Activated naive CD4-positive, alpha-beta T cell treated with anti-CD3 and anti-CD28 coated beads for 36 hours (primary cell): Measurements from ENCODE around the gene CEMIP2. TPM values are rescaled to one million over a fixed set of nuclear protein-coding genes. Genes with fewer than 3 reads are reported as not detected.
"Not testable (repeated sequence)": the region's sequence is repeated elsewhere in the genome, so short reads cannot be mapped to it uniquely, and the experiment has no call there.

Experiments
- CTCF ChIA-PET: fragments of 350-600 bp; sonication (Branson Sonifier 250); formaldehyde crosslinking; loops from one replicate; lab custom pipeline; 2021; ENCODE audit warnings: antibody characterized with exemption; lab: Charles Lee
- DNase-seq: peaks from one replicate; pipeline ENCODE4 v3.0.0-alpha.2; 2020
- H3K27ac Mint-ChIP-seq: one replicate; pipeline ENCODE4 v1.8.0; 2021; ENCODE audit warnings: mild to moderate bottlenecking, mixed read lengths
- H3K27me3 Mint-ChIP-seq: one replicate; pipeline ENCODE4 v1.8.0; 2021; ENCODE audit warnings: low read depth, mixed read lengths
- H3K36me3 Mint-ChIP-seq: one replicate; pipeline ENCODE4 v1.8.0; 2021; ENCODE audit warnings: low read depth, mixed read lengths
- H3K4me1 Mint-ChIP-seq: one replicate; pipeline ENCODE4 v1.8.0; 2021; ENCODE audit warnings: low read depth, mixed read lengths
- H3K4me3 Mint-ChIP-seq: one replicate; pipeline ENCODE4 v1.8.0; 2021; ENCODE audit warnings: mild to moderate bottlenecking, moderate library complexity, mixed read lengths
- H3K9me3 Mint-ChIP-seq: one replicate; pipeline ENCODE4 v1.8.0; 2021; ENCODE audit warnings: mixed read lengths
- intact Hi-C: fragments of 100-400 bp; cut with micrococcal nuclease; formaldehyde crosslinking; loops from one replicate; pipeline ENCODE4 v1.15.1; 2023
- total RNA-seq, 2 experiments: library from RNA; stranded (reverse); gene quantifications; one replicate each; pipeline ENCODE4 v1.2.3, GENCODE V29; 2021

Gene CEMIP2, protein sequence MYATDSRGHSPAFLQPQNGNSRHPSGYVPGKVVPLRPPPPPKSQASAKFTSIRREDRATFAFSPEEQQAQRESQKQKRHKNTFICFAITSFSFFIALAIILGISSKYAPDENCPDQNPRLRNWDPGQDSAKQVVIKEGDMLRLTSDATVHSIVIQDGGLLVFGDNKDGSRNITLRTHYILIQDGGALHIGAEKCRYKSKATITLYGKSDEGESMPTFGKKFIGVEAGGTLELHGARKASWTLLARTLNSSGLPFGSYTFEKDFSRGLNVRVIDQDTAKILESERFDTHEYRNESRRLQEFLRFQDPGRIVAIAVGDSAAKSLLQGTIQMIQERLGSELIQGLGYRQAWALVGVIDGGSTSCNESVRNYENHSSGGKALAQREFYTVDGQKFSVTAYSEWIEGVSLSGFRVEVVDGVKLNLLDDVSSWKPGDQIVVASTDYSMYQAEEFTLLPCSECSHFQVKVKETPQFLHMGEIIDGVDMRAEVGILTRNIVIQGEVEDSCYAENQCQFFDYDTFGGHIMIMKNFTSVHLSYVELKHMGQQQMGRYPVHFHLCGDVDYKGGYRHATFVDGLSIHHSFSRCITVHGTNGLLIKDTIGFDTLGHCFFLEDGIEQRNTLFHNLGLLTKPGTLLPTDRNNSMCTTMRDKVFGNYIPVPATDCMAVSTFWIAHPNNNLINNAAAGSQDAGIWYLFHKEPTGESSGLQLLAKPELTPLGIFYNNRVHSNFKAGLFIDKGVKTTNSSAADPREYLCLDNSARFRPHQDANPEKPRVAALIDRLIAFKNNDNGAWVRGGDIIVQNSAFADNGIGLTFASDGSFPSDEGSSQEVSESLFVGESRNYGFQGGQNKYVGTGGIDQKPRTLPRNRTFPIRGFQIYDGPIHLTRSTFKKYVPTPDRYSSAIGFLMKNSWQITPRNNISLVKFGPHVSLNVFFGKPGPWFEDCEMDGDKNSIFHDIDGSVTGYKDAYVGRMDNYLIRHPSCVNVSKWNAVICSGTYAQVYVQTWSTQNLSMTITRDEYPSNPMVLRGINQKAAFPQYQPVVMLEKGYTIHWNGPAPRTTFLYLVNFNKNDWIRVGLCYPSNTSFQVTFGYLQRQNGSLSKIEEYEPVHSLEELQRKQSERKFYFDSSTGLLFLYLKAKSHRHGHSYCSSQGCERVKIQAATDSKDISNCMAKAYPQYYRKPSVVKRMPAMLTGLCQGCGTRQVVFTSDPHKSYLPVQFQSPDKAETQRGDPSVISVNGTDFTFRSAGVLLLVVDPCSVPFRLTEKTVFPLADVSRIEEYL (N-terminal part only)
- total RNA-seq: 10 to 100 TPM; 36.4 to 39.7 TPM

- Mint-ChIP-seq H3K27ac (peak within 1 kb of the TSS; percentile 91), H3K9me3 (no peaks in the 10 kb centered on the region), H3K4me1 (peaks cover 37% of the 10 kb centered on the region), H3K36me3 (peaks cover 7% of the 10 kb centered on the region), H3K27me3 (no peaks in the 10 kb centered on the region), H3K4me3 (peak within 1 kb of the TSS; percentile 86)
- intact Hi-C loops: loop anchor here (1.0 to 10.0 kb wide), 16 partner anchors 27 to 1386 kb away; partner anchors contain the start of genes ABHD17B, ANXA1, C9orf85 and KLF9
- CTCF ChIA-PET: interaction anchor here (0.6 to 6.2 kb wide), 12 partner anchors 9 to 483 kb away, joined by 3 to 48 read pairs (median 6); no protein-coding TSS in a partner anchor
- DNase-seq: peak; percentile 88
Observed at GRCh38 chr9:71768388-71769174, at the start of gene CEMIP2. CEMIP2 (minus strand) TSS chr9:71768513; CDS start chr9:71750373, 18,140 bp downstream.

GRCh38 chr9:71816916-71817451 lies 48.7 kb upstream of the CEMIP2 start:
- DNase-seq: no peak
- H3K27me3 Mint-ChIP-seq: no peaks in the 10 kb centered on the region
- CTCF ChIA-PET: interaction anchor here (0.6 to 4.9 kb wide), 16 partner anchors 9 to 587 kb away, joined by 3 to 49 read pairs (median 4); partner anchors contain the start of genes ABHD17B and C9orf85
- H3K4me1 Mint-ChIP-seq: peaks cover 13% of the 10 kb centered on the region
- no peak overlapping the region for H3K27ac Mint-ChIP-seq
- H3K4me3 Mint-ChIP-seq: no peak overlapping the region
- H3K36me3 Mint-ChIP-seq: no peaks in the 10 kb centered on the region
- intact Hi-C loops: no loop called here
- no peaks in the 10 kb centered on the region for H3K9me3 Mint-ChIP-seq

- no peaks in the 10 kb centered on the region for H3K27me3 Mint-ChIP-seq
- no peak overlapping the region for H3K4me3 Mint-ChIP-seq
- intact Hi-C loops: no loop called here
- CTCF ChIA-PET: no interaction called here
- no peaks in the 10 kb centered on the region for H3K9me3 Mint-ChIP-seq
- H3K27ac Mint-ChIP-seq: no peak overlapping the region
- DNase-seq: no peak
- peaks cover 13% of the 10 kb centered on the region for H3K4me1 Mint-ChIP-seq
- no peaks in the 10 kb centered on the region for H3K36me3 Mint-ChIP-seq
Observed at GRCh38 chr9:71814815-71815214, 46.5 kb upstream of the CEMIP2 start.

GRCh38 chr9:71814226-71814625 lies 45.9 kb upstream of the CEMIP2 start:
- no peaks in the 10 kb centered on the region for H3K27me3 Mint-ChIP-seq
- peaks cover 13% of the 10 kb centered on the region for H3K4me1 Mint-ChIP-seq
- intact Hi-C loops: no loop called here
- no peak overlapping the region for H3K4me3 Mint-ChIP-seq
- CTCF ChIA-PET: no interaction called here
- no peak overlapping the region for H3K27ac Mint-ChIP-seq
- H3K36me3 Mint-ChIP-seq: no peaks in the 10 kb centered on the region
- H3K9me3 Mint-ChIP-seq: no peaks in the 10 kb centered on the region
- no peak for DNase-seq

GRCh38 chr9:71812385-71812784 lies 44.1 kb upstream of the CEMIP2 start:
- Mint-ChIP-seq H3K4me3 (no peak overlapping the region), H3K27ac (no peak overlapping the region), H3K27me3 (no peaks in the 10 kb centered on the region), H3K9me3 (no peaks in the 10 kb centered on the region), H3K4me1 (peaks cover 11% of the 10 kb centered on the region), H3K36me3 (no peaks in the 10 kb centered on the region)
- intact Hi-C loops: no loop called here
- CTCF ChIA-PET: interaction anchor here (0.8 to 0.9 kb wide), 2 partner anchors 9 to 214 kb away, joined by 3 to 4 read pairs; no protein-coding TSS in a partner anchor
- DNase-seq: no peak

- Mint-ChIP-seq H3K4me3 (no peak overlapping the region), H3K27me3 (no peaks in the 10 kb centered on the region), H3K36me3 (no peaks in the 10 kb centered on the region), H3K4me1 (peaks cover 8% of the 10 kb centered on the region), H3K27ac (no peak overlapping the region), H3K9me3 (no peaks in the 10 kb centered on the region)
- intact Hi-C loops: no loop called here
- CTCF ChIA-PET: interaction anchor here (2.3 to 7.0 kb wide), 4 partner anchors 10 to 218 kb away, joined by 9 to 126 read pairs (median 34); no protein-coding TSS in a partner anchor
- no peak for DNase-seq
Observed at GRCh38 chr9:71808068-71808467, 39.8 kb upstream of the CEMIP2 start.

DNA sequence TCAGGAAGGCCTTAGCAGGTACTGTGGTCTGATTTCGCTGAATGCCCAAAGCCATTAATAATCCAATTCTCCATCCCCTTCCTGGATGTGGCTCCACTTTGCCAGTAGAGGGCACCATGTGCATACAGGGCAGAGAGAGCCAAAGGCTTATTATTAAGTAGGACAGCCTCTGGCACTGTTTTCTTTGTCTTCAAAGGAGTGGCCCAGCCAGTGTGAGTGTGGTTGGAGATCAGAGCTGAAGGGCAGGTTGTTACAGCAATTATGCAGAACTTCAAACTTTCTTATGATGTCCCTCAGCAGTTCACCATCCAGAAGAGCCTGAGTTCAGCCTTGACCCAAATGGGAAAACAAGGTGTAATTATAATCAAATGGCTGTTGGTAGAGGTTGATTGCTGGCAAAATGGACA lies 38.6 kb upstream of the CEMIP2 start:
- no peak overlapping the region for H3K27ac Mint-ChIP-seq
- intact Hi-C loops: loop anchor here (1.0 to 2.0 kb wide), 7 partner anchors 12 to 466 kb away; partner anchors contain the start of genes ABHD17B and C9orf85
- peak; percentile 77 for DNase-seq
- no peak overlapping the region for H3K4me3 Mint-ChIP-seq
- CTCF ChIA-PET: interaction anchor here (0.7 to 7.0 kb wide), 30 partner anchors 10 to 921 kb away, joined by 3 to 126 read pairs (median 4); no protein-coding TSS in a partner anchor
- H3K27me3 Mint-ChIP-seq: no peaks in the 10 kb centered on the region
- H3K4me1 Mint-ChIP-seq: peaks cover 8% of the 10 kb centered on the region
- H3K36me3 Mint-ChIP-seq: no peaks in the 10 kb centered on the region
- H3K9me3 Mint-ChIP-seq: no peaks in the 10 kb centered on the region

- H3K27ac Mint-ChIP-seq, H3K36me3 Mint-ChIP-seq, intact Hi-C loops, H3K4me1 Mint-ChIP-seq, H3K9me3 Mint-ChIP-seq, H3K4me3 Mint-ChIP-seq, H3K27me3 Mint-ChIP-seq, DNase-seq: not testable (repeated sequence)
- CTCF ChIA-PET: interaction anchor here (0.6 to 7.0 kb wide), 8 partner anchors 14 to 1791 kb away, joined by 3 to 126 read pairs (median 4); no protein-coding TSS in a partner anchor
Observed at GRCh38 chr9:71805096-71805495, 36.8 kb upstream of the CEMIP2 start.

GRCh38 chr9:71801826-71802225 lies 33.5 kb upstream of the CEMIP2 start:
- Mint-ChIP-seq H3K36me3 (no peaks in the 10 kb centered on the region), H3K9me3 (no peaks in the 10 kb centered on the region), H3K4me3 (no peak overlapping the region), H3K27ac (no peak overlapping the region), H3K27me3 (no peaks in the 10 kb centered on the region), H3K4me1 (peaks cover 11% of the 10 kb centered on the region)
- DNase-seq: no peak
- intact Hi-C loops: no loop called here
- CTCF ChIA-PET: interaction anchor here (0.6 to 2.9 kb wide), 2 partner anchors 17 to 223 kb away, joined by 3 to 21 read pairs; no protein-coding TSS in a partner anchor

DNA sequence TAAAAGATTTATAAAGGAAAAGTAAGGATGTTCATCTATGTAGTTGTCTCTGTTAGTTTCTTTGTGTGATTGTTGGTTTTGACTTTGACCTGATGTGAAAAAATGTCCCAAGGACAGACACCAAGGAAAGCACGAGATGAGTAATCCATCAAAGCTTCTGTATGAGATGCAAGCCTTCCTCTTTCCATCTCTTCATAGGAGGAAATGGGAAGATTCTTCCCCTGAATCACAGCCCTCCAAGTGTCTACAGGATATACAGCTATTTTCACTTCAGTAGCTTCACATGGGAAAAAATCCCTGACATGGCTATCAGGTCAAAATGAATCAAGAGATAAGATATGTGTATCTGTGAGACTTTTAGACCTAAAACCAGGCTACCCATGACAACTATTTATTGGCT lies 29.0 kb upstream of the CEMIP2 start:
- Mint-ChIP-seq H3K4me3 (no peak overlapping the region), H3K27ac (no peak overlapping the region), H3K27me3 (no peaks in the 10 kb centered on the region), H3K9me3 (no peaks in the 10 kb centered on the region), H3K4me1 (peaks cover 50% of the 10 kb centered on the region), H3K36me3 (no peaks in the 10 kb centered on the region)
- CTCF ChIA-PET: interaction anchor here (1.3 to 3.2 kb wide), 4 partner anchors 9 to 28 kb away, joined by 5 to 23 read pairs (median 8); no protein-coding TSS in a partner anchor
- DNase-seq: no peak
- intact Hi-C loops: no loop called here
